LoVo (cell line): ENCODE data around the gene EFCAB8.
"Not testable (repeated sequence)": the region's sequence is repeated elsewhere in the genome, so short reads cannot be mapped to it uniquely, and the experiment has no call there.

Experiments
- DNase-seq: peaks from one replicate; pipeline ENCODE4 v3.0.0-alpha.2; 2016; ENCODE audit warnings: low spot score

Gene EFCAB8

GRCh38 chr20:32912688-32913087 is 54.0 kb downstream of the EFCAB8 start:
- no peak for DNase-seq

DNA sequence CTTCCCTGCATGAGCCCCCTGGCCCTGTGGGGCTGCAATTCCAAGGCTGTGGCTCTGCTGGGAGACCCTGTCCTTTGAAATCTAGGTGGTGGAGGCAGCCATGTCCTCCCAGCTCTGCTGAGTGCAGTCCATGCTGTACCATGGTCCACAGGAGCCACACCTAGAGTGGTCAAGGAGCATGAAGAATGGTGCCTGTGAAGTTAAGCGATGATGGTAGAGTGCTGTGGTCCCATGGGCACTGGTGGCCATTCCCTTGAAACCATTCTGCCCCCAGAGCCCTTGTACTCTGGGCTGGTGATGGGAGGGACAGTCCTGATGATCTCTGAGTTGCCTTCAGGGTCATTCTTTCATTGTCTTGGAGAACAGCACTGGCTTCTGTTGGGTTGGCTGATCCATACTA is 55.3 kb downstream of the EFCAB8 start:
- DNase-seq: no peak

DNA sequence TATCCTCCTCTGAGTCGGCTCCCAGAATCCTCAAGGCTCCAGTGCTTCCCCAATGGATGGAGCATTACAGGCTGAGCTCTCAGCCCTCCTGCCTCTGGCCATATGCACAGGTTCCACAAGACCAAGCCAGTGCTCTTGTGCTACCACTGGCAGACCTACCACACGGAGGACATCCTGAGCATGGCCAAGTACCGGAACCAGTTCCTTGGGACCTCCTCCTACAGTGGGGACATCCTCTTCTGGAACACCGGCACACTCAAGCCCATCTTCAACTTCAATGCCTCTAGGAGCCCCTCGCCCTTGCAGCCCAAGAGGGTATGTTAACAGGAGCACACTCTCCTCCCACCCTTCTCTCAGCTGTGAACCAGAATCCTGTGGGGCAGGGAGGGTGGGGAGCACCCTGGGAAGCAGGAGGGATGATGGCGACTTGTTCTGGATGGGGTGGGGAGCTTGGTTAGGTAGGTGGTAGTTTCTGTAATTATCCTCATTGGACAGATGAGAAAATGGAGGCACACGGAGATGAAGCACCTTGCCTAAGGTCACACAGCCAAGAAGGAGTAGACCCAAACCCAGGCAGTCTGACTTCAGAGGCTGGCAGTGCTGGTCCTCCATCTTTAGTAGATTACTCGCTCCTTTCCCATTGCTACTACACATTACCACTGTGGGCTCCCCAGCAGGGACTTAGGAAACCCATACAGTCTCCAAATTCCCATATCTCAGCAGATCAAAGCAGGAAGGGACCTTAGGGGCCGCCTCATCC is 58.6 kb downstream of the EFCAB8 start:
- no peak for DNase-seq

GRCh38 chr20:32918296-32918695 is 59.6 kb downstream of the EFCAB8 start:
- no peak for DNase-seq

GRCh38 chr20:32918751-32919150 is 60.0 kb downstream of the EFCAB8 start:
- no peak for DNase-seq

DNA sequence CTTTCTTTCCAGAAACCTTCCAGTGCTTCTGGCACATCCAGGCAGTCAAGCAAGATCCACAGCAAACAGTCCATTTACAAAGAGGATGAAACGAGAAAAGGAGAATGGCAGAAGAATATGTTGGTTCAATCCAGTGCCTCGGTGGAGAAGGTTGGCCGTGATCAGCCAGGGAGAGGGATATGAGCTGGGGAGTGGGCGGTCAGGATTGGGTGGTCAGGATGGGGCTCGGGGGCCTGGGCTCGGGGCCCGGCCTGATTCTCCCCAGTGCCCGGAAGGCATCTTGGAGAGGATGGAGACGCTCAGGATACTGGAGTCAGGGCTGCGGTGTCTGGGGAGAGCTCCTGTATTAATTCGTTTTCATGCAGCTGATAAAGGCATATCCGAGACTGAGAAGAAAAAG is 61.3 kb downstream of the EFCAB8 start:
- no peak for DNase-seq

DNA sequence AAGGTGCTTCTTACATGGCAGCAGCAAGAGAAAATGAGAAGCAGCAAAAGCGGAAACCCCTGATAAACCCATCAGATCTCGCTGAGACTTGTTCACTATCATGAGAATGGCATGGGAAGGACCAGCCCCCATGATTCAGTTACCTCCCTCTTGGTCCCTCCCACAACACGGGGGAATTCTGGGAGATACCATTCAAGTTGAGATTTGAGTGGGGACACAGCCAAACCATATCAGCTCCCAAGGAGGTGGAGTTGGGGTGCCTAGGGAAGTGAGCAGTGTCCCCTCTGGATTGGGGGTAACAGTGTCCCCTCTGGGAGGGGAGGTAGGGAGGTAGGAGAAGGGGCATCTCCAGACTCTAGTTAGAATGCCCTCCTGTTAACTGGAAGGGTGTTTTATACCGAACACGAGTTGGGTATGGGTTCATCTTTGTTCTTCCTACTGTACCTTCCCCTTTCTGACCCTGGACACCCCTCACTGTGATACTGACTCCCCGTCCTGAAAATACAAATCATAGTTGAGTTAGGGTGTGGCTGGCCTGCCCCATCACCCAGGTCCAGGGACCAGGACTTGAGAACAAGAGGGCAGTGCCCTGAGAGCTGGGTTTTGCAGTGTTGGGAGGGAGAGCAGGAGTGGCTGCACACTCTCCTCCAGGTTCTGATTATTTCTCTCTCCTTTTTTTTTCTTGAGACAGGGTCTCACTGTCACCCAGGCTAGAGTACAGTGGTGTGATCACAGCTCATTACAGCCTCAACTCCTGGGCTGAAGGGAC is 62.0 kb downstream of the EFCAB8 start:
- DNase-seq: no peak

- DNase-seq: no peak
These were observed 63.7 kb downstream of the EFCAB8 start for GRCh38 chr20:32922466-32922865.

DNA sequence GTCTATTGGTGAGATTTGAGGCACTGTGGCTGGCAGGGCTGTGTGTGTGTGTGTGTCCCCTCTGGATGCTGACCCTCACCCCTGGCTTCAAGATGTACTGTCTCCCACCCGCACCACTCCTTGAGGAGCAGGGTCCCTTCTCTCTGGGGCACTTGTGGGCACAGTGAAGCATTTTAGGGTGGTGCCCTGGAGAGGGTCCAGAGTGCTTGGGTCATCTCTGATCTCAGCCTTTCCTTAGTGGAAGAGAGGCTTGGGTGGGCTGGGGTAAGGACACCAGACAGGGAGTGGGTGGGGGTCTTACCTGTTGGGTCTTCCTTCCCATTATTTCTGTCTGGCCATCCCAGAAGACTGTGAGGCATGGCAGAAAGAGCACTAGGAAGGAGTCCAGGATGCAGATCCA is 66.1 kb downstream of the EFCAB8 start:
- no peak for DNase-seq

GRCh38 chr20:32925481-32926196 is 66.9 kb downstream of the EFCAB8 start:
- no peak for DNase-seq

- no peak for DNase-seq
These were observed 70.4 kb downstream of the EFCAB8 start for GRCh38 chr20:32929162-32929561.

DNA sequence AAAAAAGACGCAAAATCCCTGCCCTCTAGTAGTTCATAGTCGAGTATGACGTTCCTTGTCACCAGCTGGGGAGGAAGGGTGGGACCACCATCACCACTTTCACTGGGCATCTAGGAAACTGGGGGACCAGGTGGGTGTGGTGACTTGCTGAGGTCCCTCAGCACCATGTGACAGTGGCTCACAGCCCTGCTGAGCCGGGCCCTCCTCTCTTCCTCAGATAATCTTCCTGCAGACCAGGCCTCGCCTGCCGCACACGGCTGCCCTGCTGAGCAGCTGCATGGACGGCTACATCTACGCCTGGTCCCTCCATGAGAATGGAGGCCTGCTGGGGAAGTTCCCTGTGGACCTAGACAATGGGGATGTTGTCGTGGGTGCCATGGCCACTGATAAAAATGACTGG is 71.5 kb downstream of the EFCAB8 start:
- DNase-seq: no peak

DNA sequence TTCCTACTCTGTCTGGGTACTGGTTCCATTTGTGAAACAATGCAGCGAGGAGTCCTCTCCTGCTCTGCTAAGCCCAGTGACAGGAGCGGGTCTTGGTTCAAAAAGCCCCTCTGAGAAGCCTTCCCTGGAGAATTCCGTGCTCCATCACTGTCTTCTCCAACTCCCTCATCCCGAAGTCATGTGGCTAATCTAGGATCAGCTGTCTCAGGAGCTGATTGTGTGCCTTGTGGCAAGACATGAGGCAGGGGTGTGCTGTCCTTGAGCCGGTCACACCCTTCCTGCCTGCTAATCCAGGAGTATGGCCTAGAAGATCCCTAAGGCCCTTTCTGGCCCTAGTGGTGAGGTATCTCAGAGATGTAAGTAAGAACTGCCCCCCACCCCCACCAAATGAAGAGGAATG is 72.0 kb downstream of the EFCAB8 start:
- DNase-seq: no peak

- no peak for DNase-seq
These were observed 75.9 kb downstream of the EFCAB8 start for GRCh38 chr20:32934580-32934979.

DNA sequence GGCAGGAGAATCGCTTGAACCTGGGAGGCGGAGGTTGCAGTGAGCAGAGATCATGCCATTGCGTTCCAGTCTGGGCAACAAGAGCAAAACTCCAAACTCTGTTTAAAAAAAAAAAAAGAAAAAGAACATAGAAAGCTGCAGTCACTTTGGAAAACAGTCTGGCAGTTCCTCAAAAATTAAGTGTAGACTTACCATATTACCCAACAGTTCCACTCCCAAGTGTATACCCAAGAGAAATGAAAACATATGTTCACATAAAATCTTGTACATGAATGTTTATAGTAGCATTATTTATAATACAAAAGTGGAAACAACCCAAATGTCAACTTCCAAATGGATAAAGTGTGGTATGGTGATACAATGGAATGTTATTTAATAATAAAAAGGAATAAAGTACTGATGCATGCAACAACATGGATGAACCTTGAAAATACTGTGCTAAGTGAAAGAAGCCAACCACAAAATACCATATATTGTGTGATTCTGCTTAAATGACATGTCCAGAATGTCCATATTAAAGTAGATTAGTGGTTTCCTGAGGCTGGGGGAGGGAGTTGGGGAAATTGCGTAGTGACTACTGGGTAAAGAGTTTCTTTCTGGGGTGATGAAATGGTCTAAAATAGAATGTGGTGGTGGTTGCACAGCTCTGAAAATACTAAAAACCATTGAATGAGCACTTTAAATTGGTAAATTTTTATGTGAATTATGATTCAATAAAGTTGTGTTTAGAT is 82.6 kb downstream of the EFCAB8 start:
- no peak for DNase-seq

DNA sequence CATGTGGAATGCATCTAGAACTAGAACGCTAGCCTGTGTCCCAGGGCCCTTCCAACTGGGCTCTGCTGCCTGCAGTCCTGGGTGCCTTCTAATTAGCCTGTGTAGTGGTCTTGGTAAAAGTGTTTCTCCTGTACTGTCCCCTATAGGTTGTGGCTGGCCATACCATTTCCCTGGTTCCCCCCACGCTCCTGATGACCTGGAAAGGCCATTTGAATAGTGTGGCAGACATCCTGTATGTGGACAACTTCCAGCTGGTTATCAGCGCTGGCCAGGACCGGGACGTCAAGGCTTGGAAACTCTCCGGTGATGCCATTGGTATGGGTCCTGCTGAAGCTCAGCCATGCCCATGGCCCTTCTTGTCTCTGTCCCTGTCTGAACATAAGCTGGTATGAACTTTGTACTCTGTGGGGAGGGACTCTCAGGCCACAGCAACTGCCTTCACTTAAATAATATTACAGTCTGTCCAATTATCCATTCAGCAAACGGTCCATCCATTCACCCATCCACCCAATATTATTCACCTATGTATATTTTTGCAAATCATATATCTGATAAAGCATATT is 84.8 kb downstream of the EFCAB8 start:
- DNase-seq: no peak

GRCh38 chr20:32945710-32946221 is 87.0 kb downstream of the EFCAB8 start:
- peak; percentile 22 for DNase-seq

DNA sequence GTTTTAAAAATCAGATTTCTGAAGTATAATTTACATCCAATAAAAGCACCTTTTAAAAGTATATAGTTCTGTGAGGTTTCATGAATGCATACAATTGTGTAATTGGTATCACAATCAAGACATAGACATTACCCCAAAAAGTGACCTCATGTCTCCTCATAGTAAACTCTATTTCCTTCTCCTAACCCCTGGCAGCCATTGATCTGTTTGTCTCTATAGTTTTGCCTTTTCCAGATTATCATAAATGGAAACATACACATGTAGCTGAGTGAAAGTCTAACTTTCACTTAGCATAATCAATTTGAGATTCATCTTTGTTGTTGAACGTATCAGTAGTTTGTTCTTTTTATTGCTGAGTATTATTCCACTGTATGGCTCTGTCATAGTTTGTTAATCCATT is 87.9 kb downstream of the EFCAB8 start:
- DNase-seq: no peak

DNA sequence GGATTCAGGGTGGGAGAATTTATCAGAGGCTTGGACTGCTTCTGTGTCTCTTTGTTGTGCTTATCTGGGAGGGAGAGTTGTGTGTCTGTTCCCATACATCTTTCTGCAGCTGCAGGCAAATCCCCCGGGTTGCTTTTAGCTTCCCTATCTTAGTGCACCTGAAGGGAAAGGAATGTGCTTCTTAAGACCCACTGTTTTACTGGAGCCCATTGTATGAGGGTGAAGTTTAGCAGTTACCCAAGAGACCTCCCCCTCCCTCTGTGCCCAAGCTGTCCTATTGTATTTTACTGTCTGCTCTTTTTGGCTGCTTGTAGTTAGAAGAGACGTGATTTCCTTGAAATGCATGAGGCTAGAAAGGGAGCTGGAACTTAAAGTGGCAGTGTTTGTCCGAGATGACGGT is 91.8 kb downstream of the EFCAB8 start:
- not testable (repeated sequence) for DNase-seq

DNA sequence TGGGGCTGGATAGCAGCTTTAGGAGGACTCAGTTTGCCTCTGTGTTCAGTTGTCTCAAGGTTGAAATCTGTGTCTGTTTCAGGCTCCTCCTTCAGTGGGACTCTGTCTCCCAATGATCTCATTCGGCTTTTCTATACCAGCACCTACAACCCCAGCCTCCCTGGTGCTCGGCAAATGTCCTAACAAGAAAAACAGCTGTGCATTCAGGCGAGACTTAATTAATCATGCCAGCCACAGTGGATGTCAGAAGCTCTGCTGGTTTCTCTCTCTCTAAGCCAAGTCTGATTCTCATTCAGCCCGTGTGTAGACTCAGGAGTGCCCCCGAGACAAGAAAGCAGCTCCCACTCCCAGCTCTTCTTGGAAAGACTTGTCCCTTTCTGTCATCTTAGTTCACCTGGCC is 98.7 kb downstream of the EFCAB8 start:
- no peak for DNase-seq

DNA sequence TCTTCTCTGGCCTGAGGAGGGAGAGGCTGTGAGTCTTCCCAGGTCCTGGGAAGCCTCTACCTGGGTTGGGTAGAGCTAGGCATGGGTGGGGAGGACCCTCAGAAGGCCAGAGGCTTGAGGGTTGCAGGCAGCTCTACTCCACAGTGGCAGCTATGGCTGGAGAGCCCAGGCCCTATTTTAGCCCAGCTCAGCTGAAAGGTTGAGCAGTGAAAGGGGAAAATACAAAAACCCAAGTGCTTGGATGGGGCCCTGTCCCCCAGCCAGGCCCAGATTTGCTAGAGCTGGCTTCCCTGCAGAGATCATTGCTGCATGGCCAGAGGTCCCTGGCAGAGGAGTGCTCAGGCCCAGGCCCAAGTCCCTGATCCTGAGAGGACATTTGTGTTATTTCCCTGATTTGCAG is 99.9 kb downstream of the EFCAB8 start:
- no peak for DNase-seq
